Fibroblast of pulmonary artery (primary cell): Measurements from ENCODE around the gene ERO1B.

Experiments
- DNase-seq: peaks from one replicate; pipeline ENCODE4 v3.0.0-alpha.2; 2010; ENCODE audit warnings: low read depth
- H3K4me3 ChIP-seq: replicated peaks from 2 replicates; pipeline ENCODE4 v1.5.1; 2011; ENCODE audit warnings: low read depth, mild to moderate bottlenecking, control low read depth, low read length, moderate library complexity
- CTCF ChIP-seq: IDR thresholded peaks from 2 replicates; pipeline ENCODE4 v1.5.1; 2011; ENCODE audit warnings: mild to moderate bottlenecking, control low read depth, low read length, inconsistent platforms; ENCODE audit errors: missing control alignments

Gene ERO1B

GRCh38 chr1:236311040-236311439 is 29.3 kb upstream of the ERO1B start:
- TF ChIP-seq CTCF, result no peak
- no peak for DNase-seq
- H3K4me3 ChIP-seq, result no peak overlapping the region

- TF ChIP-seq CTCF, result no peak
- DNase-seq, result no peak
- no peak overlapping the region for H3K4me3 ChIP-seq
These were observed 27.1 kb upstream of the ERO1B start for GRCh38 chr1:236308827-236309226.

GRCh38 chr1:236307435-236307834 is 25.7 kb upstream of the ERO1B start:
- H3K4me3 ChIP-seq, result no peak overlapping the region
- TF ChIP-seq CTCF, result no peak
- no peak for DNase-seq

GRCh38 chr1:236304682-236305081 is 22.9 kb upstream of the ERO1B start:
- no peak for DNase-seq
- no peak for TF ChIP-seq CTCF
- H3K4me3 ChIP-seq, result no peak overlapping the region

GRCh38 chr1:236303675-236304074 is 21.9 kb upstream of the ERO1B start:
- DNase-seq, result no peak
- no peak for TF ChIP-seq CTCF
- H3K4me3 ChIP-seq, result no peak overlapping the region

- no peak for TF ChIP-seq CTCF
- H3K4me3 ChIP-seq, result no peak overlapping the region
- DNase-seq, result peak; percentile 9
These were observed 21.2 kb upstream of the ERO1B start for GRCh38 chr1:236302941-236303340.

- no peak for TF ChIP-seq CTCF
- no peak overlapping the region for H3K4me3 ChIP-seq
- DNase-seq, result no peak
These were observed 20.2 kb upstream of the ERO1B start for GRCh38 chr1:236301958-236302335.
